Fibroblast of skin of scalp (primary cell): Measurements from ENCODE around the gene BAIAP2.

Source experiments
- DNase-seq: peaks from one replicate; pipeline ENCODE4 v3.0.0-alpha.2; 2013

The BAIAP2 gene

DNA sequence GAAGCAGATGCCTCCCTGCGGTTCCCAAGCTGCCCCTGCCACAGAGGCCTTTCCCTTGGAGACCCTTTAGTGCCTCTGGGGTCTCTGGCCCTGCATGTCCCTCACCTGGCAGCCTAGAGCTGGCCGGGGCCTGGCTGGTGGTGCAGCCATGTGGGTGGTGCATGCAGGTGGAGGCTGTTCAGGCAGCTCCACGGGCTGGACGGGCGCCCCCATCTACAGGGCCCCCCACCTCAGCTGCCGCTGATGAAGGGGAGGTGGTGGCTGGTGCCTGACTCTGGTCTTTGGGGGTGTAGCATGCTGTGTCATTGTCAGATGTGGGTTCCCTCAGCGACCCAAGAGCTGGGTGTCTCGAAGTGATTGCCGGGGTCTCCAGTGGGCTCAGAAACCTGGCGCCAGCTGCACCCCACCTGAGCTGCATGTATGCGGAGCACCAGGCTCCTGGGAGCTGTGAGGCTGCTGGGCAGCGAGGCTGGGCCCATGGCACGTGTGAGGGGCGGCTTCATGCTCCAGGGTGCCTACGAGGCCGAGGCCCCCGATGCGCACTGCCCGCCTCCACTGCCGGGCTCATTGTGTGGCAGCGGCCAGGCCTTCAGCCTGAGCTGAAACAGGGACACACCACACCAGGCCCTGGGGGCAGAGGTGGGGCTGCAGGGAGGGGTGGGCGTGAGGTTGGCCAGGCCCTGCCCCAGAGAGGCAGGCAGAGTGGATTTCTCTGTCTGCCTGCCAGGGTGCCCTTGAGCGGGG, 57.0 kb downstream of the BAIAP2 start:
- no peak for DNase-seq

DNA sequence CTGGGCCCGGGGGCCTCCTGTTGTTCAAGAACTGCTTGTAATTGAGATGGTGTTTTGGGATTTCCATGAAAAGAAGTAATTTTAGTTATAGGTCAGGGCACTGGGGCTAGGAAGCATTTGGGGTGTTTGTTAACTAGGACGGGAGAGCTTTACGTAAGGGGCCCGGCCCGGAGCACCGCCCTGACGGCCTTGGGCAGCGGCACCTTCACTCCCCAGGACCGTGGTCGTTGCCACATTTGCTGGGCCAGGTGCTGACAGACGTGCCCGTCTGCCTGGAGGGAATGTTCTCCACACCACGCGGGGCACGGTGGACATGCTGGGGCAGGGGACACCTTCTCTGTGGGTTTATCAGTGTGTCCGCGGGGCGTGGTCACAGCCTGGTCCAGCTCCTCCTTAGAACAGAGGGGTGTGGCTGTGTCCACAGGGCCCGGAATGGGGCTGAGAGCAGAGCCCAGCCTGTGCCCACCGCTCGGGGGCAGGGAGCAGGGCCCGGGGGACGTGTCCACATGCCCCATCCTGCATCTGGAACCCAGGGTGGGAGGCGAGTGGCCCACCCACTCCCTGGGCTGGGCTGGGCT, 57.7 kb downstream of the BAIAP2 start:
- DNase-seq, result no peak

DNA sequence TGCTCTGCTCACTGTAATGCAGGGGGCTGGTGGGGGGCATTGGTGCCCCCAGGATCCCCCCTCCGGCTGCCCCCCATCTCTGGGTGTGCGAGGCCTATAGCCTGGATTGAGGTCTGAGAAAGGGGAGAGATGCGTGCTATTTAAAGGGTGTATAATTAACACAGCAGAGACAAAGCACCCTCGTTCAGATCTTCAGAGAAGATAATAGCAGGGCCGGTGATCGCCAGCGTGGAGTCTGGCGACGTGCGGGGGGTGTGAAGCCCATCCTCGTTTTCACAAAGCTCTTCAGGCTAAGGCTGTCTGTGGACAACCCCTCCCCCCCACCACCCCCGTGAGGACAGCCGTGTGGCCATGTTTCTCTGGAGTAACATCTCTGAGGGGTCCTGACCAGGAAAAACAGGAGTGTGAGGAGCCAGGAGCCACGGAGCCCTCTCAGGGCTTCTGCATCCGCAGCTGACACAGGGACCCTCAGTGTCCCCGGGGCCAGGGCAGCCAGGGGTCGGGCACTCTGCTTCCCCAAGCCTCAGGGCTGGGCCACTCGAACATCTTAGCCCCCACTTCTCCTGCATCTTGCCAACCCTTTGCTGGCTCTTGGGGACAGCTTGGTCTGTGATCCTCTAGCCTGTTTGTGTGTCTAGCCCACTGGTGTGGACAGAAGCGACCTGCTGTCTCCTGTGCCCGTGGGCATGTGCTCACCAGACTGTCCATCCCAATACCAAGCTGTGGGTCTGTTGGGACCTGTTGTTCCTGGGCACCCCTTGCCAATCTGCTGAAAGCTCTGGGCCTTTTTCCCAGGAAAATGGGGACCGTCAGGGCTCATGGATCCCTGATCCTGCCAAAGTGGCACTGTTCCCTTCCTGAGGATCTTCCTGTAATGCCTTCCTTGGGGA, 58.9 kb downstream of the BAIAP2 start:
- no peak for DNase-seq

DNA sequence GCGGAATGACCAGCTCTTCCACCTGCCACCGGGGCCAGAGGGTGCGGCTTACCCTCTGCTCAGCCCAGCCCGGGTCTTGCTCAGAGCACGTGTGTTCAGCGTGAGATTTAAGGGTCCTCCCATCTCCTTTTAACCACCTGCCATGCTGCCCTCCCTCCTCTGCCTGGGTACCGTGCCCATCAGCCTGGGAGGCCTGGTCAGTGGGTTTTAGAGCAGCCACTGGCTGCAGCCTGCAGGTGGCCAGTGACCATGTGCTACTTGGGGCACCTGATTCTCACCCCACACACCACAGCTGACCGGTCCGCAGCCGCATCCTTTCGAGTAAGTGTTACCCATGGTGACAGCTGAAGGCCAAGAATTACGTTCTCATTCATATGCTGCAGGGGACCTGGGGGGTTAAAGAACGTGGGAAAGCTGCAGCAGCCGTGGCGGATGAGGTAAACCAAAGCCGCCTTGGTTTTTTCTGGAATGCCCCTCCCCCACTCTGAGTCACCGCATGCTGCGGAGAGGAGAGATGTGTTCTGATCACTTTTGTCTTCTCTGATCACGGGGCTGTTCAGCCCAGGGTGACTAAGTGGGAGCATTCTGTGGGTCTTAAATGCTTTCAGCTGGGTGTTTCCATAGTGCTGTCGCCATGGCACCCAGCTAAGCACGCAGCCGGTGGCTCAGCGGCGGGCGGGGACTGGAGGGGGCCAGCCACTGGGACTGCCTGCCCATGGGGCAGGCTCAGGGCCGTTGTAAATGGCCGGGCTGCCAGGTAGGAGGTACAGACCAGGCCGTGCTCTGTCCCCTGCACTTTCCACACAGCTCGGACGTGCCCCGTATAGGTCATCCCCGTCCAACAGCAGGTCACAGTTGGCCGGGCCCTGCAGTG, 59.8 kb downstream of the BAIAP2 start:
- peak; percentile 100 for DNase-seq

DNA sequence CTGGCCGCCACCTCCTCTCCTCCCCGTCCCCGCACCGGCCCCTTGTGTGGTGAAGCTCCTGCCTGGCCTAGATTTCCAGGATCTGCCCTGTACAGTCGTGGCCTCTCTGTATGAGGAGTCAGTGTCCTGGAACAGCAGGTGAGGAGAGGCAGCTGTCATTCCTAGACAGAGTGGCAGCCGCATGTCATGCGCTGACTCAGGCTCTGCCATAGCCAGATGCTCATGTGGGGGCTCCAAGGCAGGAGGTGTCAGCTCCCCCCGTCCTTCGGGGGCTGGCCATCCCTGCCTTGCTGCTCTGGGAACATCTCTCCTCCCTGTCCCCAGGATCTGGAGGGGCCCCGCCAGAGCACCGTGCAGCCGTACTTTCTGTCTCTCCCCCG, 60.4 kb downstream of the BAIAP2 start:
- no peak for DNase-seq

DNA sequence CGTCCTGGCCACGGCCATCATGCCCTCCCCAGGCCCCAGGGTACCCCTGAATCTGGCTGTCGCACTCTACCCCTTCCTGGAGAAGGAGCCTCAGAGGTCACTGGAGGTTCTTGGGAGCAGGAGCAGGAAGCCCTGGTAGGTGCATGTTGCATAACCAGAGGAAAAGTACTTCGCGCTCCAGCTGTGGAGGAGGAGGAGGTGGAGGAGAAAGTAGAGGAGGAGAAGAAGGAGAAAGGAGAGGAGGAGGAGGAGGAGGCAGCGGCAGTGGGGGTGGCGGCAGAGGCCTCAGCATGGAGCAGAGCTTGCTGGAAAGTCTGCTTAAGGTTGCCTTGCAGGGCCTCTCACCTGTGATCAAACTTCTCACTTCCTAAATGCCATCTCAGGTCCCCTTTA, 61.8 kb downstream of the BAIAP2 start:
- no peak for DNase-seq

DNA sequence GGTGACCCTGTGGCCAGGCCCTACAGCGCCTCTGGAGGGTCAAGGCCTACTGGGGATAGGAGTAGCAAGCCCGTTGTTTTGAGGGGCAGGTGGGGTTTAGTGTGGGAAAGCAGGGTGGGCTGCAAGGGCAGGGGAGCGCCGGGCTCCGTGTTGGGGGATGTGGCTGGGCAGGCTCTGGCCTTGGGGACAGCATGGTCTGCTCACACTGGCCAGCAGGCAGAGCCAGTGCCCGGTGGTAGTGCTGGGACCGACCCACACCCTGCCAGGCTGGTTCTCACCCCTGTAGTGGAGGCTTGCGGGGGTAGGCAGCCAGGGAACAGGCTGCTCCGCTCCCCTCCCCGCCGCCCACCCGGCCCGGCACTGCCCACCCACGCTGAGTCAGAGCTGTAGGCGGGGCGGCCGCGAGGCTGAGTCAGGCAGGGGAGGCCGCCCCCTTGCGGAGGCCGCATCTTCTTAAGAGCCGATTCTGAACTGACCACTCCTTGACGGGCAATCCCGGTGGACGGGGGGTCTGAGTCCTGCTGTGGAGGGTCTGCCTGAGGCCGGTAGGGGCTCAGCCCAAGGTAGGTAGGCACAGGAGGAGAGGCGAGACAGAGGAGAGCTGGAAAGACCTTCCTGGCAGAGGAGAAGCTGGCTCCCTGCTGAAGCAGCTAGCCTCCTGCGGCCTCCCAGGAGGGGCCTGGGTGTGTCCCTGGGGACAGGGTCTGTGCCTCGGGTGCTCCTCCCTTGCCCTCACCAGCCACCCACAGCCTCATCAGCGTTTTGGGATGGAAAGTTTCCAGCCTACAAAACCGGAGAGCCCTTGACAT, 62.4 kb downstream of the BAIAP2 start:
- peak; percentile 81 for DNase-seq

DNA sequence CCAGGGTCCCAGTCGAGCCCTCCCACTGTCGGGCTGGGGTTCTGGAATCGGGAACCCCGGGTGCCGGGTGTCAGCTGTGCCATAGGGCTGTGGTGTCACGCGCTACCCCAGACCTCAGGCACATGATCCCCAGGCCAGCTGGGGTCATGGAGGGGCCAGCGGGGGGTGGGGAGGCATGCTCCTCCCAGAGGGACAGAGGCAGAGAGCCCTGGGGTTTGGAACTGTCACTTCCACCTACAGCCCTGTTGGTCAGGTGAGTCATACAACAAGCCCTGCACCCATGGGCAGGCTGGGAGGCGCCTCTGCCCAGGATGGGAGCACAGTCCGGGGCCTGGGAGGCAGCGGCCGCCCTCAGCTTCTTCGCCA, 63.0 kb downstream of the BAIAP2 start:
- DNase-seq, result peak; percentile 32

DNA sequence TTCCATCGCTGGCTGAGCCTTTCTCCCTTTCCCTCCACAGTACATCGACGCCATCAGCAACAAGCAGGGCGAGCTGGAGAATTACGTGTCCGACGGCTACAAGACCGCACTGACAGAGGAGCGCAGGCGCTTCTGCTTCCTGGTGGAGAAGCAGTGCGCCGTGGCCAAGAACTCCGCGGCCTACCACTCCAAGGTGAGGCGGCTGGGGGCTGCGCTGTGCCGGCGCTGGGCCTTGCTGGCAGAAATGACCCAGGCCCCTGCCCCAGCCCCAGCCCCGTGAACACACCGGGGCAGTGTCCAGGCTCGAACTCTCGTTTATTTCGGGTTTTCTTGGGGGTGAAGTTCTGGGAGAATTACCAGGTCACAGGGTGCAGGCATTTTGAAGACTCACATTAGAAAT, 64.9 kb downstream of the BAIAP2 start:
- no peak for DNase-seq

DNA sequence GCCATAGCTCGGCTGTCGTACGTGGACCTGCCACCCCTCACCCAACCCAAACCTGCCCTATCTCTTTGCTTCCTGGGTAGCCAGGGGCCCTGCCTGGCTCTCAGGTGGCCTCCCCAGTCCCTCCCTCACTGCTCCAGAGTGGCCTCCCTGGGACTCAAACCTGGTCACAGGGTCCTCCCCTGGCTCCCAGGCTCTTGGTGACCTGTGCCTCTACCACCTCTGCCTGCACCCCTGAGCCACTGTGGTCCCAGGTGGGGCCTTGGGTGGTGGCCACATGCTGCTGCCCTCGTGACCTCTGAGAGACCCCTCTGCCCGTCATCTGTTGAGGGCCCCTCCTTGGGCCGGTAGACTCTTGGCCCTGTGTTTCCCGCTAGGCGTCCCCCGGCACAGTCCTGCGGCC, 65.7 kb downstream of the BAIAP2 start:
- no peak for DNase-seq

DNA sequence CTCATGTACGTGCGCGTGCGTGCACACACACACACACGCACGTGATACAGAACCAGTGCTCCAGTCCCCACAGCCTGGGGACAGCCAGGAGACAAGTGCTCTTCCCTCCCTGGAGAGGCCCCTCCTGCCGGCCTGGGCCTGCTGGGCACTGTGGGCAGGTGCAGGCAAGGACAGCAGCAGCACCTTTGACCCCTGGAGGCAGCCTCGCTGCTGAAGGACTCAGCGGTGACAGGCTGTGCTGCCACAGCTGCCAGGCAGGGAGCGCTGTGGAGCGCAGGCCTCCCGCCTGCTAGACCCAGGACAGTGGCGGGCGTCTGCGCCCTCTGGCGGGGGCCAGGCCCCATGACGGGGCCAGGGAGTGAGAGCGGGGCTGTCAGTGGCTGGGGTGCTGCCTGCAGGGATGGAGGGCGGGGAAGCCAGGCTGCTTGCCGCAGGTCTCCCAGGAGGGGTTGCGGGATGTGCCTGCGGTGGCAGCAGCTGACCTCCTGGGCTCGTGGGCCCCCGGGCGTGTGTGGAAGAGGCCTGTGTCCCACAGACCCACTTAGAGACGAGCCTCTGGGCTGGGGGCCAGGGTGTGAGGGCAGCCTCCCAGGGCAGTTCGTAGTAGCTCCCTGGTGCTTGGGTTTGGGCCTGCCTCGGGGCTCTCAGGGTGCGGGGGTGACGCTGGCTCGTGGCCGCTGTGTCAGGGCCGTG, 66.8 kb downstream of the BAIAP2 start:
- peak; percentile 72 for DNase-seq

DNA sequence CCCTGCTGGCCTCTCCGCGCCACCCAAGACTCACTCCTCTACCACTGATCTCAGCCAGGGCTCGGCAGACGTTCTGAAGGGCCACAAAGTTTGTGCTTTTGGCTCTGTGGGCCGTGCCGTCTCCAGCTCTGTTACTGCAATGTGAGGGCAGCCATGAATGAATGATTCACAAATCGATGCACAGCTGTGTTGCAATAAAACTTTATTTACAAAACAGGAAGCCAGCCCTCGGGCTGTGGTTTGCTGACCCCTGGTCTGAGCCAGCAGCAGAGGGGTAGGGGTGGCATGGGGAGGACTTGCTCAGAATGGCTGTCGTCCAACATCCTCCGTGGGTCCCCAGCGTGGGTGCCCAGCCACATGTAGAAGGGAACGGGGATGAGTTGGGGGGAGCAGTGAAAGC, 67.4 kb downstream of the BAIAP2 start:
- DNase-seq, result no peak

DNA sequence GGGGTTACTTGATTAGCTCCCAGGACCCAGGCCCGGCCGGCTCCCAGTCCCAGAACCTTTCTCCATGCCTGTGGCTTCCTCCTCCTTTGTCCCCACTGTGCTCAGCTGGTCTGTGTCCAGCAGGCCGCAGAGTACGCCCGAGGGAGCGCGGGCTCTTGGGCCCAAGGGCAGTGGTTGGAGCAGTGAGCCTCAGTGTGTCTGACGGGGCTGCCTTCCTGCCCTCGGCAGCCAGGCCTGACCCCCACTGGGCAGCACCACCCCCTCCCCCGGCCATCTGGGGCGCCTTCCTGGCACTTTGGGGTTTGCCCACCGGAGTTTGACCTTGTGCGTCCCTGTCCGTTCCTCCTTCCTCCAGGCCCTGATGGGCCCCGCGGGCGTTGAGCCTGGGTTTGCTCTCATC, 67.9 kb downstream of the BAIAP2 start:
- no peak for DNase-seq

DNA sequence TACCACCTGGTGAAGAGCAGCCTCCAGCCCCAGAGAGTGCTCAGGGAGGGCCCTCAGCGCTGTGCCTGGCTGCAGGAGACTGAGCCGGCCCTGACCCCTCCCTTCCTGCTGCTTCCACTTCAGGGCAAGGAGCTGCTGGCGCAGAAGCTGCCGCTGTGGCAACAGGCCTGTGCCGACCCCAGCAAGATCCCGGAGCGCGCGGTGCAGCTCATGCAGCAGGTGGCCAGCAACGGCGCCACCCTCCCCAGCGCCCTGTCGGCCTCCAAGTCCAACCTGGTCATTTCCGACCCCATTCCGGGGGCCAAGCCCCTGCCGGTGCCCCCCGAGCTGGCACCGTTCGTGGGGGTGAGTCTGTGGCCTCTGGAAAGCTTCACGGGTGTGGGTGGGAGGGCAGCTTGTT, 68.4 kb downstream of the BAIAP2 start:
- no peak for DNase-seq

DNA sequence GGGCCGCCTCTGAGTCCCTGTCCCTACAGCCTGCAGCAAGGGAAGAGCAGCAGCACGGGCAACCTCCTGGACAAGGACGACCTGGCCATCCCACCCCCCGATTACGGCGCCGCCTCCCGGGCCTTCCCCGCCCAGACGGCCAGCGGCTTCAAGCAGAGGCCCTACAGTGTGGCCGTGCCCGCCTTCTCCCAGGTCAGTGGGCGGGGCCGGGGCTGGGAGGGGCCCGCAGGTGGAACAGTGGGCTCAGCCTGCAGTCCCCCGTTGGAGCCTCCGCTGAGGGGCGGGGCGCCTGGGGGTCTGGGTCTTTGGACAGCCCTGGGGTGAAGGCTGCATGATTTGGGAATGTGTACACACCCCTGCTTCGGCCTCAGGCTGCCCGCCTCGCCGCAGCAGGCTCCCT, 71.8 kb downstream of the BAIAP2 start:
- no peak for DNase-seq

DNA sequence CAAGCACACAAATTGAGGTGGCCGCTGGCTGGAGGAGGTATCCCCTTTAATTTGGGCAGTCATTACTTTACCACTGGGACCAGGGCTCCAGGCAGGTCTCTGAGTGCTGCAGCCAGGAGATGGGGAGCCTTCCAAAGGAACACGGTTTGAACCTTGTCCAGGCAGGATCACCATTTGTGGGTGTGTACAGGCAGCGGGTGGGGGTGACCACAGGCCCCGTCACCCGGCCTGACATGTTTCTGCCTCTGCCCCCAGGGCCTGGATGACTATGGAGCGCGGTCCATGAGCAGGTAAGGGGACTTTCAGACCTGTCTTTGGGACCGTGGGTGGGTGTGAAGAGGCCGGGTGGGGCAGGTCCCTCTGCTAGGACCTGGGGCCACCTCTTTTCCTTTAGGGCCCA, 73.3 kb downstream of the BAIAP2 start:
- DNase-seq, result no peak

DNA sequence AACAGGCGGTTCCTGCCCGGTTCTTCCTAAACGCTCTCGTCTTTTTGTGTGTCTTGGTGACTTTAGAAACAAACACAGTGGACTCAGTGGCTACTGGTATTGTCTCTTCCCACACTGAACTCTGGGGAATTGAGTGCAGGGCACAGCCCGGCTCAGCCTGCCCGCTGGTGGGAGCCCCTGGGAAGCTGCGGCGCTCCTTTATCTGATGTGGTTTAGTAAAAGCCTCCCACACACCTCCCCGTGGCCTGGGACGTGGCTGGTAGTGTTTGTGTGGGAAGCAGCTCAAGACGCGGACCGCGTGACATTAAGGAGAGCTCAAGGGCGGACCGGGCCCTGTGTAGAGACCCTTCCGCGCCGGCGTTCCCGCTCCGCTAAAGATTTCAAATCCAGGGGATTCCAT, 75.0 kb downstream of the BAIAP2 start:
- DNase-seq, result no peak

DNA sequence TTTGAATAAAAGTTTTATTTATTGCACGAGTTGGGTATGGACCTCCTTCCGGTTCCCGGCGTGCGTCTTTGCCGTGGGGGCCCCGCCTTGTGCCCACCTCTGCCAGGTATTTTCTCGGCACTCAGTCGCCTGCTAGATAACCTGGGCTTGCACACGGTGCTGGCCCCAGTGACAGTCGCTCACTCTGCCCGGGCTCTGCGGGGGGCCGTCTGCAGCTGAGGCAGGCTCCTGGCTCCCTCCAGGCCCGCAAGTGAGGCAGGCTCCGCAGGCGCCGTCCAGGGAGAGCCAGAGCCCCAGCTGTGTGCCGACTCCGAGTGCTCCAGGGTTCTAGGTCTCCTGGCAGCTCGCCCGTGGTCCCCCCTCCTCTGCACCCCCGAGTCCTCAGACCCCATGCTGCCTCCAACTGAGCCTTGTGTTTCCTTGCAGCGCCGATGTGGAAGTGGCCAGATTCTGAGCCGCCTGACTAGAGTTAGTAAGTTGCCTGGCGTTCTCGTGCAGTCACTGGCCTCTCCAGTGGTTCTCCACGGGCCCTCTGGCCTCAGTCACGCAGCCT, 75.6 kb downstream of the BAIAP2 start:
- no peak for DNase-seq

DNA sequence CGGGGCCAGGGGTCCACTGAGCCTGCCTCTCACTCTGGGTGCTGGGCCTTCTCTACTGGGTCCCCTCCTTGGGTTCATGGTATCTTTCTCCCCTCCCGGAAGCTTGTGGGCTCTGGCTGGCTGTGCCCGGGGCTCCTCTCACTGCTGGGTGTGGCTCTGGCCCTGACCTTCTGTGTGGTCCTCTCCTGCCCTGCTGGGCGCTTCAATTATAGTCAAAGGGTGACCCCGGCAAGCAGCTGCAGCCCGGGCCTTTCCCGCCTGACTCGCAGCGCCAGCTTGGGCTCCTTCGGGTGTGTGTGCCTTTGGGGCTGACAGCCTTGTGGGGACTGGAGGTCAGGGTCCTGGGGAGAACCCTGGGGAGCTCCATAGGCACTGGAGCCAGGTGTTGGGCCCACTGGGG, 76.1 kb downstream of the BAIAP2 start:
- DNase-seq, result no peak

DNA sequence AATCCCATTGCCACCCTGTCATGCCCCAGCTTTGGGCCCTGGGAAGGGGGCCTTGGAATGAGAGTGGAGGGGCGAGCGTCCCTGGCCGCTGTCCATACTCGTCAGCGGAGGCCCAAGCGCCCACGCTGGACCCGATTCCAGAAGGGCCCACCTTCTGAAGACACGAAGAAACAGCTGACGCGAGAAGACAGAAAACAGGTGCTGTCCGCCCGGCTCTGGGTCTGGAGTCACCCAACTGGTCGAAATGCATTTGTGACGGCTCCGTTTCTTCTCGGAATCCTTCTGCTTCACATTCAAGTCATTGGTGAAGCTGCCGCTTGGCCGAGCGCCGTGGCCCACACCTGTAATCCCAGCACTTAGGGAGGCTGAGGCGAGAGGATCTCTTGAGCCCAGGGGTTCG, 77.5 kb downstream of the BAIAP2 start:
- no peak for DNase-seq

DNA sequence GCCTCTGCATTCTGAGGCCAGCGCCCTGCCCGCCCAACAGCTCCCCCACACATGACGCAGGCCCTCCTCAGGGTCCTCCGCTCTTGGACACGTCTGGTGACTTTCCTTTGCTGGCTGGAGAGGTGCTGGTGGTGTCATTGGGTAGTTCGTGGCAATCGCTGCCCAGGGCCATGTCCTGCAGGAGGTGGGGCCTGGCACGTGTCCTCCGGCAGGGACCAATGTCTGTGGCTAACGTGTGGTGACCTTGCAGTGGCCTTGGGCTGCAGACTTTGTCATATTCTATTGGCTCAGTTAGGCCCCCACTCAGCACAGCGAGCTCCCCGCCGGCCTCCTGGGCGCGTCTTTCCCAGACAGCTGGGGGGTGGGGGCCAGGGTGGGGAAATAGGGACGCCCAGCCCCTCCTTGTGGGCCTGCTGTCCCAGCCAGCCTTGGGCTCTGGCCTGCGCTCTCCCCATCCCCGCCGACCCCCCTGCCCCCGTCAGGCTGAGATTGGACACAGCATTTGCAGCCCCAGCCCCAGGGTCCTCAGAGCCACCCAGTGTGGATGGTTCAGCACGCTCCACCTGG, 78.3 kb downstream of the BAIAP2 start:
- no peak for DNase-seq
